HG03520 (cell line): ENCODE measurements around the gene IL20RA.
"Not testable (repeated sequence)": the region's sequence is repeated elsewhere in the genome, so short reads cannot be mapped to it uniquely, and the experiment has no call there.

ENCODE experiments used
- ATAC-seq: cut with Tn5 transposase; IDR thresholded peaks from one replicate; pipeline ENCODE4 v1.9.1; 2021; ENCODE audit warnings: mild to moderate bottlenecking, moderate library complexity; ENCODE audit not compliant: unreplicated experiment

IL20RA gene

GRCh38 chr6:136977075-136977474 is 67.7 kb downstream of the IL20RA start:
- no peak for ATAC-seq

GRCh38 chr6:136975089-136975715 is 69.6 kb downstream of the IL20RA start:
- ATAC-seq = no peak

- not testable (repeated sequence) for ATAC-seq
Observed at GRCh38 chr6:136973781-136974180, 71.0 kb downstream of the IL20RA start.

- ATAC-seq = no peak
Observed at GRCh38 chr6:136971609-136972008, 73.2 kb downstream of the IL20RA start.

GRCh38 chr6:136969930-136970329 is 74.8 kb downstream of the IL20RA start:
- no peak for ATAC-seq

- no peak for ATAC-seq
Observed at GRCh38 chr6:136969433-136969832, 75.3 kb downstream of the IL20RA start.

GRCh38 chr6:136968837-136969236 is 75.9 kb downstream of the IL20RA start:
- ATAC-seq = no peak

- peak; percentile 80 for ATAC-seq
Observed at GRCh38 chr6:136967876-136968752, 76.7 kb downstream of the IL20RA start.

- no peak for ATAC-seq
Observed at GRCh38 chr6:136964398-136964797, 80.4 kb downstream of the IL20RA start.

- no peak for ATAC-seq
Observed at GRCh38 chr6:136963259-136963658, 81.5 kb downstream of the IL20RA start.

- ATAC-seq = no peak
Observed at GRCh38 chr6:136962661-136963060, 82.1 kb downstream of the IL20RA start.

- ATAC-seq = no peak
Observed at GRCh38 chr6:136961848-136962247, 82.9 kb downstream of the IL20RA start.

- ATAC-seq = no peak
Observed at GRCh38 chr6:136960781-136961180, 84.0 kb downstream of the IL20RA start.

GRCh38 chr6:136959935-136960334 is 84.8 kb downstream of the IL20RA start:
- ATAC-seq = not testable (repeated sequence)

GRCh38 chr6:136959471-136959891 is 85.3 kb downstream of the IL20RA start:
- no peak for ATAC-seq

- no peak for ATAC-seq
Observed at GRCh38 chr6:136958168-136958567, 86.6 kb downstream of the IL20RA start.

GRCh38 chr6:136956590-136957544 is 87.9 kb downstream of the IL20RA start:
- no peak for ATAC-seq

GRCh38 chr6:136955123-136955522 is 89.6 kb downstream of the IL20RA start:
- ATAC-seq = no peak

GRCh38 chr6:136952714-136953260 is 92.0 kb downstream of the IL20RA start:
- ATAC-seq = no peak

GRCh38 chr6:136950436-136951126 is 94.2 kb downstream of the IL20RA start:
- no peak for ATAC-seq
